GM06990 (cell line): ENCODE results near the gene LMNTD1.
A peak's percentile ranks its signal among the peaks of the same experiment; 100 is the strongest.

ENCODE experiments used
- DNase-seq: peaks from one replicate; pipeline ENCODE4 v3.0.0-alpha.2; 2011; ENCODE audit not compliant: insufficient read length; ENCODE audit errors: extremely low read depth
- H3K27me3 ChIP-seq: replicated peaks from 2 replicates; pipeline ENCODE4 v1.6.0; 2011; ENCODE audit warnings: low read length; ENCODE audit not compliant: control insufficient read depth, insufficient read depth
- H3K36me3 ChIP-seq: 2 replicates; pipeline ENCODE4 v1.5.1; 2011; ENCODE audit warnings: low read length; ENCODE audit not compliant: control insufficient read depth, insufficient read depth
- H3K4me3 ChIP-seq: replicated peaks from 2 replicates; pipeline ENCODE4 v1.5.1; 2011; ENCODE audit warnings: low read depth, mild to moderate bottlenecking, control low read depth, low read length
- TF ChIP-seq, protein P1 (sequence below): IDR thresholded peaks from 2 replicates; pipeline ENCODE4 v1.5.1; 2011; ENCODE audit warnings: low read length, control low read depth, mild to moderate bottlenecking, inconsistent platforms; ENCODE audit not compliant: insufficient read depth, poor library complexity, severe bottlenecking

LMNTD1 gene

DNA sequence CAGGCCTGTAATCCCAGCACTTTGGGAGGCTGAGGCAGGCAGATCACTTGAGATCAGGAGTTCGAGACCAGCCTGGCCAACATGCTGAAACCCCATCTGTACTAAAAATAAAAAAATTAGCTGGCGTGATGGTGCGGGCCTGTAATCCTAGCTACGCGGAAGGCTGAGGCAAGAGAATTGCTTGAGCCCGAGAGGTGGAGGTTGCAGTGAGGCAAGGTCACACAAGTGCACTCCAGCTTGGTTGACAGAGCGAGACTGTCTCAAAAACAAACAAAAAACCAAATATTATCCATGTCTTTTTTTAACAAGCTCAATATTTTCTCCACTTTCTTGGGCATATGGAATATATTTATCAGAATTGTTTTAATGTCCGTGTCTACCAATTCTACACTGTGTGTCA, 89.6 kb downstream of the LMNTD1 start:
- Histone ChIP-seq H3K27me3 (no peaks in the 10 kb centered on the region), H3K4me3 (no peak overlapping the region), H3K36me3 (no peaks in the 10 kb centered on the region)
- DNase-seq = no peak
- TF ChIP-seq, protein P1, sequence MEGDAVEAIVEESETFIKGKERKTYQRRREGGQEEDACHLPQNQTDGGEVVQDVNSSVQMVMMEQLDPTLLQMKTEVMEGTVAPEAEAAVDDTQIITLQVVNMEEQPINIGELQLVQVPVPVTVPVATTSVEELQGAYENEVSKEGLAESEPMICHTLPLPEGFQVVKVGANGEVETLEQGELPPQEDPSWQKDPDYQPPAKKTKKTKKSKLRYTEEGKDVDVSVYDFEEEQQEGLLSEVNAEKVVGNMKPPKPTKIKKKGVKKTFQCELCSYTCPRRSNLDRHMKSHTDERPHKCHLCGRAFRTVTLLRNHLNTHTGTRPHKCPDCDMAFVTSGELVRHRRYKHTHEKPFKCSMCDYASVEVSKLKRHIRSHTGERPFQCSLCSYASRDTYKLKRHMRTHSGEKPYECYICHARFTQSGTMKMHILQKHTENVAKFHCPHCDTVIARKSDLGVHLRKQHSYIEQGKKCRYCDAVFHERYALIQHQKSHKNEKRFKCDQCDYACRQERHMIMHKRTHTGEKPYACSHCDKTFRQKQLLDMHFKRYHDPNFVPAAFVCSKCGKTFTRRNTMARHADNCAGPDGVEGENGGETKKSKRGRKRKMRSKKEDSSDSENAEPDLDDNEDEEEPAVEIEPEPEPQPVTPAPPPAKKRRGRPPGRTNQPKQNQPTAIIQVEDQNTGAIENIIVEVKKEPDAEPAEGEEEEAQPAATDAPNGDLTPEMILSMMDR = no peak

DNA sequence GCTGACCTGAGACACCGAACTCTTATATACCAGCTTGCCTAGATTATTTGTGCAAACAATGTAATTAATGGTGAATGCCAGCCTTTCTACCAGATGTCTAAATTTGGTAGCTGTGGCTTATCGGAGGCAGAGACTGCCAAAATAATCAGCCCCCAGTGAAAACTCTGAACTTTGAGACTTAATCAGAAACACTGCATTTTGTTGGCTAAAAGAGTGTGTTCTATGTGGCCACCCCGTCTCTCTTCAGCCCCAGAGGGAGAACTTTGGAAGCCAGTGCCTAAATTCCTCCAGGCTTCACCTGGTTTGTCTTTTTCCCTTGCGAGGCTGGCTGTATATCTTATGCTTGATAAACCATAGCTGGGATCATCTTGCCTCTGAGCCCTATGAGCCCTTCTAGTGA, 90.1 kb downstream of the LMNTD1 start:
- no peaks in the 10 kb centered on the region for H3K27me3 ChIP-seq
- DNase-seq = no peak
- H3K4me3 ChIP-seq = no peak overlapping the region
- TF ChIP-seq, protein P1 = no peak
- H3K36me3 ChIP-seq = no peaks in the 10 kb centered on the region

DNA sequence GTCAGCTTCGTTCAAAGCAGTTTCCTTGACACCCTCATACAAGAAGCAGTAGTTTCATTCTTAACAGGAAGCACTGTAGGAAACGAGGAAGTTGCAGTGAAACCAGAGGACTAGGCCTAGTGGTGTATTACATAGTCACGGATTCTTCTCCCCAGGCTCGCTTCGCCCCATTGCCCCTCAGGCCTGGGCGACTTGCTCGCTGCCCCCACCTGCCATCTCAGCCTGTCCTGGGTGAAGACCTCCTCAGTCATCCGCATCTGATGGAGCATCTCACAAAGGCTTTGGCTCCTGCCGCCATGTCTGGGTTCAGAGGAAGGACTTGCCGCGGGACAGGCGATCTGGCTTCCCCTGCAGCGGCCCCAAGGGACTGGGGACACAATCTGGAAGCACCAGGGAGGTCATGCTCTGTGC, 93.5 kb downstream of the LMNTD1 start:
- Histone ChIP-seq H3K27me3 (no peaks in the 10 kb centered on the region), H3K36me3 (no peaks in the 10 kb centered on the region), H3K4me3 (no peak overlapping the region)
- DNase-seq = peak; percentile 26
- TF ChIP-seq, protein P1 = no peak

DNA sequence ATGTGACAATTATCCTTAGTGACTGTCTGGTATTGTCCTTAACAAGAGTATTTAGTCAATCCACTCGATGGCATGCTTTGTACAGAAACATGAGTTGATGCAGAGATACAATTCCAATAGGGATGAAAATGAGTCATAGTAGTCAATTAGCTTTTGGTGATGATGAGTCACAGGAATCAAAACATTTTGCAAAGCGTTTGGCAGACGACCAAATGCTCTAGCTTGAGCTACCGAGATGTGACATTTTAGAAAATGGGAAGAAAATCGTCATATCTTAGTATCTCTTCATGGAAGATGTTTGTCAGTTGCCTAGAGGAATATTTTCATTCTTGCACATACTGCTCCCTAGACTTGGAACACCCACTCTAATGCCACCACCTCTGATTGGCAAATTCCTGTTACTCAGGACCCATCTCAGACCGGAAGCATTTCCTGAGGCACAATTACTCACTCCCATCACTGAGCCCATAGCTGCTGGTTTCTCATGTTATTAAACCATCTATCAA, 95.0 kb downstream of the LMNTD1 start:
- no peaks in the 10 kb centered on the region for H3K36me3 ChIP-seq
- no peak overlapping the region for H3K4me3 ChIP-seq
- no peaks in the 10 kb centered on the region for H3K27me3 ChIP-seq
- TF ChIP-seq, protein P1 = no peak
- no peak for DNase-seq

DNA sequence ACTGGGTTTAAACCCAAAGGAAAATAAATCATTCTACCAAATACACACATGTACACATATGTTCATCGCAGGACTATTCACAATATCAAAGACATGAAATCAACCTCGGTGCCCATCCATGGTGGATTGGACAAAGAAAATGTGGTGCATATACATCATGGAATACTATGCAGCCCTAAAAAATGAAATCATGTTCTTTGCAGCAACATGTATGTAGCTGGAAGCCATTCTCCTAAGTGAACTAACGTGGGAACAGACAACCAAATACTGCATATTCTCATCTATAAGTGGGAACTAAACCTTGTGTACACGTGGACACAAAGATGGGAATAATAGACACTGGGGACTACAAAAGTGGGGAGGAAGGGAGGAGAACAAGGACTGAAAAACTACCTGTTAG, 96.6 kb downstream of the LMNTD1 start:
- TF ChIP-seq, protein P1 = no peak
- Histone ChIP-seq H3K27me3 (no peaks in the 10 kb centered on the region), H3K4me3 (no peak overlapping the region), H3K36me3 (no peaks in the 10 kb centered on the region)
- no peak for DNase-seq

DNA sequence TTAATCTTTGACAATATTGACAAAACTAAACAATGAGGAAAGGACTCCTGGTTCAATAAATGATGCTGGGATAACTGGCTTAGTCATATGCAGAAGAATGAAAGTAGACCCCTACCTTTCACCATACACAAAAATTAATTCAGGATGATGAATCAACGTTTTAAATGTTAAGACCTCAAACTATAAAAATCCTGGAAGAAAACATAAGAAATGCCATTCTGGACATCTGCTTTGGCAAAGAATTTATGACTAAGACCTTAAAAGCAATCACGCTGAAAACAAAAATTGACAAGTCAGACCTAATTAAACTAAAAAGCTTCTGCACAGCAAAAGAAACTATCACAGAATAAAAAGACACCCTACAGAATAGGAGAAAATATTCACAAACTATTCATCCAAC, 97.4 kb downstream of the LMNTD1 start:
- H3K36me3 ChIP-seq = no peaks in the 10 kb centered on the region
- TF ChIP-seq, protein P1 = no peak
- no peak overlapping the region for H3K4me3 ChIP-seq
- DNase-seq = no peak
- no peaks in the 10 kb centered on the region for H3K27me3 ChIP-seq
